ENCODE data around the gene GSE1. TPM values are rescaled to one million over a fixed set of nuclear protein-coding genes. Genes with fewer than 3 reads are reported as not detected.
A peak's percentile ranks its signal among the peaks of the same experiment; 100 is the strongest.

GSE1 gene
- total and polyA plus RNA-seq, 2 of the 13 experiments (the other 11 are each of a cell fraction or from before 2014, with no cell fraction given): 16.1 to 31.2 TPM

DNA sequence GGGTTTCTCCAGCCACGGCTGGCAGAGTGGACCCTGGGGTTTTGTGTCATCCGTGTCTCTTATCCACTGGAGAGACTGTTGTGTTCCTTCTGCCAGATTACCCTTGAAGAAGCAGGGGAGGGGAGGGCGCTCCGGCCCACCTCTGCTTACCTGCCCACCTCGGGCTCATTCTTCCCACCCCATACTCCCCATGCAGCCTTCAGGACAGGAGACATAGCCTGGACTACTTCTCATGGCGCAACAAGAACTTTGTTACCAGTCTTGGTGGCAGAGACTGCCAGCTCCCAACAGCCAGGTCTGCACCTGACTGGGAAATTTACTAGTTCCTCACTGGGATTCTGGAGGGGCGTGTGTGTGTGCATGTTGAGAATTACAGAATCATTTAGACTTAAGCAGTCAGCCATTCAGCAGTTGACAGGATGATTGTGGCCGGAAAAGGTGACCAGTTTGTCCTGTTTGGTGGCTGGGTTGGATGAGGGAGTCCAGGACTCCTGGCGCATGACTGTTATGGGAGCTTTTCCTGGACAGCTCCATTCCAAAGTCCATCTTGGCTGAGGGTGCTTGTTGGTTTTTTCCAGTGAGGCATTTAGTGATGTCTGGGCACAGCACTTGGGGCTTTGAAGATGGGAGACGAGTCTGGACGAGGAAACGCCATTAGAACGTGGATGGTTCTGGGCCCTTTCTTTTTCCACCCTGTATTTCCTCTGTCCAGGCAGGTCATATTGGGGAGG, 8.7 kb downstream of the GSE1 start:
- Histone ChIP-seq H3K4me2 (ENCODE audit: low read depth, low read length) (peak overlapping the region; percentile 72), H3K4me3 (replicated peaks in 1 of 3; ENCODE audit: insufficient read depth in 1 of 3, low read depth in 2 of 3, low read length in 3 of 3) (peak overlapping the region in 1 of 3 experiments; percentile 27; a peak in 2 of 6 replicates), H3K79me2 (ENCODE audit: insufficient read depth, low read length) (peaks cover 98% of the 10 kb centered on the region), H3K27me3 (ENCODE audit: control insufficient read depth in 1 of 2, insufficient read depth in 2 of 2, low read length in 2 of 2) (no peaks in the 10 kb centered on the region), H3K36me3 (replicated peaks in 1 of 2; ENCODE audit: control insufficient read depth in 1 of 2, insufficient read depth in 2 of 2, low read length in 2 of 2) (peaks cover 18 to 26% of the 10 kb centered on the region in 2 experiments), H4K20me1 (ENCODE audit: insufficient read depth, low read length) (peaks cover 99% of the 10 kb centered on the region), H2AFZ (ENCODE audit: low read length) (no peak overlapping the region), H3K4me1 (ENCODE audit: insufficient read depth, low read length) (peaks cover 47% of the 10 kb centered on the region), H3K27ac (ENCODE audit: extremely low read length, insufficient read depth, low read length) (peak overlapping the region; percentile 27), H3K9me3 (ENCODE audit: low read length) (no peaks in the 10 kb centered on the region), H3K9ac (ENCODE audit: insufficient read depth, low read depth, low read length) (no peak overlapping the region)
- intact Hi-C loops (cut with micrococcal nuclease; ENCODE audit: unreplicated experiment): no loop called here
- ChIA-PET CTCF (ENCODE audit: low intra/inter-chr PET ratio, low total read pairs) (no interaction called here), POLR2A (interaction anchor here (0.6 to 2.8 kb wide), 4 partner anchors 9 to 65 kb away, joined by 3 to 29 read pairs (median 6); partner anchors contain the start of gene GSE1)
- DNase-seq (ENCODE audit: low spot score) (peak; percentile 95), FAIRE-seq (peak; percentile 100), ATAC-seq (peak; percentile 84)
- BruUV-seq (replicated peaks): no TSS peak
- WGBS (ENCODE audit: low lambda C conversion rate): 23% methylated on average over 13 of the region's 13 CpGs
- in situ Hi-C loops (cut with HindIII; ENCODE audit: extremely low pct_ligation_motif_present, low pct_unique_long_range_greater_than_20kb): no loop called here
- TF ChIP-seq GATAD2A (CRISPR knock-in tag; IDR thresholded peaks at IDR 0.05) (peak; percentile 76), ISL2 (CRISPR knock-in tag; IDR thresholded peaks at IDR 0.05) (peak; percentile 68; the same call in 1 of the 2 replicates), CCAR2 (optimal IDR thresholded peaks at IDR 0.05; ENCODE audit: low read depth, low read length) (no peak), ZNF652 (CRISPR knock-in tag; IDR thresholded peaks at IDR 0.05; ENCODE audit: borderline replicate concordance, low read depth) (no peak), TCF12 (IDR thresholded peaks at IDR 0.05) (no peak), TCF12 (CRISPR knock-in tag; IDR thresholded peaks at IDR 0.05) (no peak), MED1 (CRISPR knock-in tag; IDR thresholded peaks at IDR 0.05) (peak; percentile 78), ZNF10 (CRISPR knock-in tag; IDR thresholded peaks at IDR 0.05; ENCODE audit: borderline replicate concordance, low read depth) (no peak), JUNB (CRISPR knock-in tag; IDR thresholded peaks at IDR 0.05; ENCODE audit: borderline replicate concordance) (no peak), RBM22 (optimal IDR thresholded peaks at IDR 0.05; ENCODE audit: low read length) (no peak), ATM (IDR thresholded peaks at IDR 0.05; ENCODE audit: borderline replicate concordance) (no peak)
- TF ChIP-seq, protein P1, sequence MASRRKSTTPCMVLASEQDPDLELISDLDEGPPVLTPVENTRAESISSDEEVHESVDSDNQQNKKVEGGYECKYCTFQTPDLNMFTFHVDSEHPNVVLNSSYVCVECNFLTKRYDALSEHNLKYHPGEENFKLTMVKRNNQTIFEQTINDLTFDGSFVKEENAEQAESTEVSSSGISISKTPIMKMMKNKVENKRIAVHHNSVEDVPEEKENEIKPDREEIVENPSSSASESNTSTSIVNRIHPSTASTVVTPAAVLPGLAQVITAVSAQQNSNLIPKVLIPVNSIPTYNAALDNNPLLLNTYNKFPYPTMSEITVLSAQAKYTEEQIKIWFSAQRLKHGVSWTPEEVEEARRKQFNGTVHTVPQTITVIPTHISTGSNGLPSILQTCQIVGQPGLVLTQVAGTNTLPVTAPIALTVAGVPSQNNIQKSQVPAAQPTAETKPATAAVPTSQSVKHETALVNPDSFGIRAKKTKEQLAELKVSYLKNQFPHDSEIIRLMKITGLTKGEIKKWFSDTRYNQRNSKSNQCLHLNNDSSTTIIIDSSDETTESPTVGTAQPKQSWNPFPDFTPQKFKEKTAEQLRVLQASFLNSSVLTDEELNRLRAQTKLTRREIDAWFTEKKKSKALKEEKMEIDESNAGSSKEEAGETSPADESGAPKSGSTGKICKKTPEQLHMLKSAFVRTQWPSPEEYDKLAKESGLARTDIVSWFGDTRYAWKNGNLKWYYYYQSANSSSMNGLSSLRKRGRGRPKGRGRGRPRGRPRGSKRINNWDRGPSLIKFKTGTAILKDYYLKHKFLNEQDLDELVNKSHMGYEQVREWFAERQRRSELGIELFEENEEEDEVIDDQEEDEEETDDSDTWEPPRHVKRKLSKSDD (CRISPR knock-in tag; IDR thresholded peaks at IDR 0.05; ENCODE audit: low read depth): no peak
- TF ChIP-seq, protein P2, sequence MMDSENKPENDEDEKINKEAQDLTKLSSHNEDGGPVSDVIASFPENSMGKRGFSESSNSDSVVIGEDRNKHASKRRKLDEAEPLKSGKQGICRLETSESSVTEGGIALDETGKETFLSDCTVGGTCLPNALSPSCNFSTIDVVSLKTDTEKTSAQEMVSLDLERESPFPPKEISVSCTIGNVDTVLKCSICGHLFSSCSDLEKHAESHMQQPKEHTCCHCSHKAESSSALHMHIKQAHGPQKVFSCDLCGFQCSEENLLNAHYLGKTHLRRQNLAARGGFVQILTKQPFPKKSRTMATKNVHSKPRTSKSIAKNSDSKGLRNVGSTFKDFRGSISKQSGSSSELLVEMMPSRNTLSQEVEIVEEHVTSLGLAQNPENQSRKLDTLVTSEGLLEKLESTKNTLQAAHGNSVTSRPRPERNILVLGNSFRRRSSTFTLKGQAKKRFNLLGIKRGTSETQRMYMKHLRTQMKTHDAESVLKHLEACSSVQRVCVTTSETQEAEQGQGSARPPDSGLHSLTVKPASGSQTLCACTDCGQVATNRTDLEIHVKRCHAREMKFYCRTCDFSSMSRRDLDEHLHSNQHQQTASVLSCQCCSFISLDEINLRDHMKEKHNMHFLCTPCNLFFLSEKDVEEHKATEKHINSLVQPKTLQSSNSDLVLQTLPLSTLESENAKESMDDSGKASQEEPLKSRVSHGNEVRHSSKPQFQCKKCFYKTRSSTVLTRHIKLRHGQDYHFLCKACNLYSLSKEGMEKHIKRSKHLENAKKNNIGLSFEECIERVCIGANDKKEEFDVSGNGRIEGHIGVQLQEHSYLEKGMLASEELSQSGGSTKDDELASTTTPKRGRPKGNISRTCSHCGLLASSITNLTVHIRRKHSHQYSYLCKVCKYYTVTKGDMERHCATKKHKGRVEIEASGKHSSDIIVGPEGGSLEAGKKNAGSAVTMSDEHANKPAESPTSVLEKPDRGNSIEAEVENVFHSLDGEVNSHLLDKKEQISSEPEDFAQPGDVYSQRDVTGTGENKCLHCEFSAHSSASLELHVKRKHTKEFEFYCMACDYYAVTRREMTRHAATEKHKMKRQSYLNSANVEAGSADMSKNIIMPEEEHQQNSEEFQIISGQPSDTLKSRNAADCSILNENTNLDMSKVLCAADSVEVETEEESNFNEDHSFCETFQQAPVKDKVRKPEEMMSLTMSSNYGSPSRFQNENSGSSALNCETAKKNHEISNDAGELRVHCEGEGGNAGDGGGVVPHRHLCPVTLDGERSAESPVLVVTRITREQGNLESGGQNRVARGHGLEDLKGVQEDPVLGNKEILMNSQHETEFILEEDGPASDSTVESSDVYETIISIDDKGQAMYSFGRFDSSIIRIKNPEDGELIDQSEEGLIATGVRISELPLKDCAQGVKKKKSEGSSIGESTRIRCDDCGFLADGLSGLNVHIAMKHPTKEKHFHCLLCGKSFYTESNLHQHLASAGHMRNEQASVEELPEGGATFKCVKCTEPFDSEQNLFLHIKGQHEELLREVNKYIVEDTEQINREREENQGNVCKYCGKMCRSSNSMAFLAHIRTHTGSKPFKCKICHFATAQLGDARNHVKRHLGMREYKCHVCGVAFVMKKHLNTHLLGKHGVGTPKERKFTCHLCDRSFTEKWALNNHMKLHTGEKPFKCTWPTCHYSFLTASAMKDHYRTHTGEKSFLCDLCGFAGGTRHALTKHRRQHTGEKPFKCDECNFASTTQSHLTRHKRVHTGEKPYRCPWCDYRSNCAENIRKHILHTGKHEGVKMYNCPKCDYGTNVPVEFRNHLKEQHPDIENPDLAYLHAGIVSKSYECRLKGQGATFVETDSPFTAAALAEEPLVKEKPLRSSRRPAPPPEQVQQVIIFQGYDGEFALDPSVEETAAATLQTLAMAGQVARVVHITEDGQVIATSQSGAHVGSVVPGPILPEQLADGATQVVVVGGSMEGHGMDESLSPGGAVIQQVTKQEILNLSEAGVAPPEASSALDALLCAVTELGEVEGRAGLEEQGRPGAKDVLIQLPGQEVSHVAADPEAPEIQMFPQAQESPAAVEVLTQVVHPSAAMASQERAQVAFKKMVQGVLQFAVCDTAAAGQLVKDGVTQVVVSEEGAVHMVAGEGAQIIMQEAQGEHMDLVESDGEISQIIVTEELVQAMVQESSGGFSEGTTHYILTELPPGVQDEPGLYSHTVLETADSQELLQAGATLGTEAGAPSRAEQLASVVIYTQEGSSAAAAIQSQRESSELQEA (CRISPR knock-in tag; IDR thresholded peaks at IDR 0.05; ENCODE audit: not compliant biosample characterization): no peak
